IMR-90 (cell line): ENCODE measurements around the gene DIABLO. TPM values are rescaled to one million over a fixed set of nuclear protein-coding genes. Genes with fewer than 3 reads are reported as not detected.

Source experiments
- ATAC-seq: fragments of 200-7000 bp; cut with Tn5 transposase; 2 replicates; pipeline ENCODE4 v1.9.1; 2020; ENCODE audit warnings: low read depth, mild to moderate bottlenecking, moderate library complexity
- BruUV-seq: library from RNA; stranded (reverse); fragments of 400-500 nt; replicated peaks from 2 replicates; lab custom pipeline; 2021; lab: Mats Ljungman, UMichigan
- CTCF ChIA-PET: fragments of 300-600 bp; formaldehyde crosslinking; extraction: SDS; loops from one replicate; lab custom pipeline; 2021; ENCODE audit warnings: antibody characterized with exemption; lab: Yijun Ruan, JAX
- POLR2A ChIA-PET: fragments of 300-600 bp; sonication (Branson Sonifier 250); formaldehyde crosslinking; loops from one replicate; lab custom pipeline; 2022; ENCODE audit warnings: antibody characterized with exemption; ENCODE audit not compliant: unreplicated experiment; lab: Charles Lee
- DNase-seq: peaks from one replicate; pipeline ENCODE4 v3.0.0; 2013
- H2AFZ ChIP-seq: replicated peaks from 2 replicates; pipeline ENCODE3; 2013; ENCODE audit warnings: low read length, mild to moderate bottlenecking; ENCODE audit not compliant: poor library complexity
- H2AK5ac ChIP-seq: 2 replicates; pipeline ENCODE4 v1.6.1; 2013; ENCODE audit warnings: low read depth, low read length, inconsistent platforms
- H2AK9ac ChIP-seq: replicated peaks from 2 replicates; pipeline ENCODE3; 2013; ENCODE audit warnings: mild to moderate bottlenecking, low read depth, low read length, moderate library complexity; ENCODE audit not compliant: poor library complexity
- H2BK120ac ChIP-seq: 2 replicates; pipeline ENCODE4 v1.6.1; 2013; ENCODE audit warnings: low read depth, low read length, inconsistent platforms
- H2BK15ac ChIP-seq: 3 replicates; pipeline ENCODE4 v1.6.1; 2013; ENCODE audit warnings: low read depth, low read length, inconsistent platforms
- H2BK20ac ChIP-seq: 2 replicates; pipeline ENCODE4 v1.6.1; 2013; ENCODE audit warnings: low read depth, mild to moderate bottlenecking, inconsistent platforms, low read length, moderate library complexity
- H2BK5ac ChIP-seq: 2 replicates; pipeline ENCODE4 v1.6.1; 2013; ENCODE audit warnings: mild to moderate bottlenecking, low read depth, low read length, inconsistent platforms; ENCODE audit not compliant: poor library complexity, severe bottlenecking
- H3K14ac ChIP-seq: replicated peaks from 2 replicates; pipeline ENCODE4 v1.6.1; 2013; ENCODE audit warnings: low read depth, low read length, inconsistent platforms
- H3K18ac ChIP-seq: 2 replicates; pipeline ENCODE4 v1.6.1; 2013; ENCODE audit warnings: low read depth, low read length, control low read depth
- H3K23ac ChIP-seq: 2 replicates; pipeline ENCODE4 v1.6.1; 2013; ENCODE audit warnings: low read depth, low read length, inconsistent platforms
- H3K27ac ChIP-seq: 2 replicates; pipeline ENCODE4 v1.5.1; 2013; ENCODE audit warnings: mild to moderate bottlenecking, control low read depth, low read length; ENCODE audit not compliant: insufficient read depth
- H3K27me3 ChIP-seq: 2 replicates; pipeline ENCODE4 v1.6.1; 2013; ENCODE audit warnings: low read length; ENCODE audit not compliant: control insufficient read depth, insufficient read depth
- H3K36me3 ChIP-seq: 2 replicates; pipeline ENCODE4 v1.6.1; 2013; ENCODE audit warnings: low read length, mixed read lengths; ENCODE audit not compliant: control insufficient read depth, insufficient read depth
- H3K4ac ChIP-seq: 2 replicates; pipeline ENCODE4 v1.6.1; 2013; ENCODE audit warnings: low read depth, low read length, inconsistent platforms
- H3K4me1 ChIP-seq: 2 replicates; pipeline ENCODE4 v1.6.1; 2013; ENCODE audit warnings: low read length, mixed read lengths; ENCODE audit not compliant: control insufficient read depth, insufficient read depth
- H3K4me2 ChIP-seq: 2 replicates; pipeline ENCODE4 v1.6.1; 2013; ENCODE audit warnings: low read depth, mild to moderate bottlenecking, control low read depth, low read length, moderate library complexity
- H3K4me3 ChIP-seq: 2 replicates; pipeline ENCODE4 v1.5.1; 2013; ENCODE audit warnings: low read depth, mild to moderate bottlenecking, control low read depth, low read length, moderate library complexity; ENCODE audit not compliant: insufficient read depth
- H3K56ac ChIP-seq: 2 replicates; pipeline ENCODE4 v1.6.1; 2013; ENCODE audit warnings: low read length, inconsistent platforms; ENCODE audit not compliant: insufficient read depth; ENCODE audit errors: extremely low read depth
- H3K79me1 ChIP-seq, 2 experiments: 2 replicates each; pipeline ENCODE4 v1.6.1; 2013; ENCODE audit warnings: low read length in 2 of 2, inconsistent platforms in 1 of 2, low read depth in 1 of 2
- H3K9ac ChIP-seq: 2 replicates; pipeline ENCODE4 v1.6.1; 2013; ENCODE audit warnings: low read depth, low read length, control low read depth
- H3K9me1 ChIP-seq: 2 replicates; pipeline ENCODE4 v1.6.1; 2013; ENCODE audit warnings: low read length, inconsistent platforms; ENCODE audit not compliant: insufficient read depth
- H3K9me3 ChIP-seq: 2 replicates; pipeline ENCODE4 v1.6.1; 2013; ENCODE audit warnings: low read length; ENCODE audit not compliant: control insufficient read depth, insufficient read depth
- H4K20me1 ChIP-seq: 2 replicates; pipeline ENCODE4 v1.6.1; 2013; ENCODE audit warnings: low read length, inconsistent platforms; ENCODE audit not compliant: insufficient read depth
- H4K5ac ChIP-seq: 2 replicates; pipeline ENCODE4 v1.6.1; 2013; ENCODE audit warnings: mild to moderate bottlenecking, low read depth, low read length, control low read depth
- H4K8ac ChIP-seq, 2 experiments: 2 replicates each; pipeline ENCODE4 v1.6.1; 2013; ENCODE audit warnings: low read depth in 2 of 2, low read length in 2 of 2, control low read depth in 1 of 2, inconsistent platforms in 1 of 2
- H4K91ac ChIP-seq: 2 replicates; pipeline ENCODE4 v1.6.1; 2013; ENCODE audit warnings: low read depth, low read length, inconsistent platforms; ENCODE audit not compliant: insufficient read depth
- CEBPB ChIP-seq: IDR thresholded peaks from 2 replicates; pipeline ENCODE4 v1.6.1; 2012; ENCODE audit warnings: low read depth, low read length, improper control_type of control experiment
- ELK1 ChIP-seq: fragments of 150-350 bp; IDR thresholded peaks from 2 replicates; pipeline ENCODE4 v1.6.1; 2016; ENCODE audit warnings: low read depth, mild to moderate bottlenecking, low read length, moderate library complexity, borderline replicate concordance
- FOS ChIP-seq: fragments of 150-350 bp; IDR thresholded peaks from 2 replicates; pipeline ENCODE4 v1.6.1; 2016; ENCODE audit warnings: low read depth, low read length
- MXI1 ChIP-seq: IDR thresholded peaks from 2 replicates; pipeline ENCODE4 v1.6.1; 2012; ENCODE audit warnings: low read depth, mild to moderate bottlenecking, low read length, moderate library complexity, borderline replicate concordance
- POLR2A ChIP-seq: IDR thresholded peaks from 2 replicates; pipeline ENCODE4 v1.6.1; 2012; ENCODE audit warnings: mild to moderate bottlenecking, low read depth, low read length
- RCOR1 ChIP-seq: IDR thresholded peaks from 2 replicates; pipeline ENCODE4 v1.6.1; 2012; ENCODE audit warnings: mild to moderate bottlenecking, low read length, improper control_type of control experiment; ENCODE audit not compliant: insufficient replicate concordance
- RFX5 ChIP-seq: IDR thresholded peaks from 2 replicates; pipeline ENCODE4 v1.8.0; 2012; ENCODE audit warnings: low read depth, mild to moderate bottlenecking, low read length, moderate library complexity
- SMC3 ChIP-seq: fragments of 150-350 bp; IDR thresholded peaks from 2 replicates; pipeline ENCODE4 v1.6.1; 2016; ENCODE audit warnings: low read depth, mild to moderate bottlenecking, antibody characterized with exemption, low read length, moderate library complexity
- WGBS, 2 experiments: methylation state at CpG; one replicate each; pipeline versions ENCODE4 v1.1.5 to v1.1.7; 2013; ENCODE audit warnings: missing lambda C conversion rate in 2 of 2; ENCODE audit not compliant: insufficient read length in 1 of 2; ENCODE audit errors: extremely low coverage in 2 of 2; 5-methylcytosine and 5-hydroxymethylcytosine counted together
- dilution Hi-C: fragments of 300-500 bp; cut with HindIII; formaldehyde crosslinking; loops from one replicate; pipeline ENCODE4 v1.14.3; 2018; ENCODE audit warnings: low sequenced_read_pairs; ENCODE audit not compliant: unreplicated experiment
- in situ Hi-C: fragments of 300-500 bp; cut with MboI; formaldehyde crosslinking; loops from 3 replicates; pipeline ENCODE4 v1.14.3; 2019; ENCODE audit warnings: low sequenced_read_pairs, inconsistent platforms, mixed read lengths
- intact Hi-C: fragments of 100-400 bp; cut with micrococcal nuclease; formaldehyde crosslinking; loops from 2 replicates; pipeline ENCODE4 v1.10.0; 2022
- polyA plus RNA-seq, 3 experiments: library from polyadenylated mRNA; depleted of rRNA; stranded (reverse); fragments of >200 nt; gene quantifications; 2 replicates each; pipeline ENCODE4 v1.2.3, GENCODE V29; 2012; ENCODE audit warnings: low replicate concordance in 1 of 3
- total RNA-seq: library from RNA; depleted of rRNA; stranded (reverse); fragments of >200 nt; gene quantifications from 2 replicates; pipeline ENCODE4 v1.2.3, GENCODE V29; 2012

The DIABLO gene
- total and polyA plus RNA-seq, 2 of the 4 experiments (the other 2 are of a cell fraction): 69.7 to 102 TPM

GRCh38 chr12:122160761-122161160 lies 65.1 kb downstream of the DIABLO start:
- no TSS peak for BruUV-seq
- intact Hi-C loops (no loop called here), in situ Hi-C loops (no loop called here), dilution Hi-C loops (no loop called here)
- no peak overlapping the region for H2BK20ac ChIP-seq
- no peak overlapping the region for H3K4me2 ChIP-seq
- no peak overlapping the region for H3K23ac ChIP-seq
- no peak overlapping the region for H3K9ac ChIP-seq
- H3K56ac ChIP-seq: no peak overlapping the region
- no peak overlapping the region for H4K8ac ChIP-seq
- ChIA-PET POLR2A (no interaction called here), CTCF (no interaction called here)
- no peaks in the 10 kb centered on the region for H4K20me1 ChIP-seq
- H2BK120ac ChIP-seq: no peak overlapping the region
- H3K36me3 ChIP-seq: no peaks in the 10 kb centered on the region
- H2BK15ac ChIP-seq: no peak overlapping the region
- H3K4me1 ChIP-seq: no peaks in the 10 kb centered on the region
- no CpG with 5 or more reads among the region's 11 CpGs for WGBS, 2 experiments
- no peak for DNase-seq
- no peak overlapping the region for H3K4me3 ChIP-seq
- no peak overlapping the region for H2AK5ac ChIP-seq
- TF ChIP-seq RCOR1: no peak
- no peak for TF ChIP-seq FOS
- TF ChIP-seq ELK1: no peak
- TF ChIP-seq MXI1: no peak
- no peak for TF ChIP-seq RFX5
- no peak for TF ChIP-seq CEBPB
- TF ChIP-seq POLR2A: no peak
- no peak for TF ChIP-seq SMC3
- no peak overlapping the region for H3K14ac ChIP-seq
- H3K27ac ChIP-seq: no peak overlapping the region
- H3K27me3 ChIP-seq: peaks cover 7% of the 10 kb centered on the region
- ATAC-seq: no peak
- no peak overlapping the region for H3K4ac ChIP-seq
- no peak overlapping the region for H3K18ac ChIP-seq
- no peak overlapping the region for H2AK9ac ChIP-seq
- H2BK5ac ChIP-seq: no peak overlapping the region
- H4K91ac ChIP-seq: no peak overlapping the region
- H3K9me1 ChIP-seq: no peaks in the 10 kb centered on the region
- no peak overlapping the region for H4K5ac ChIP-seq
- no peaks in the 10 kb centered on the region for H3K9me3 ChIP-seq
- no peaks in the 10 kb centered on the region for H3K79me1 ChIP-seq
- H2AFZ ChIP-seq: no peak overlapping the region
